ENCODE data around the gene DOCK11. TPM values are rescaled to one million over a fixed set of nuclear protein-coding genes. Genes with fewer than 3 reads are reported as not detected.

Gene DOCK11
- total RNA-seq, 1 donor from 2014 or later = 22.1 TPM

DNA sequence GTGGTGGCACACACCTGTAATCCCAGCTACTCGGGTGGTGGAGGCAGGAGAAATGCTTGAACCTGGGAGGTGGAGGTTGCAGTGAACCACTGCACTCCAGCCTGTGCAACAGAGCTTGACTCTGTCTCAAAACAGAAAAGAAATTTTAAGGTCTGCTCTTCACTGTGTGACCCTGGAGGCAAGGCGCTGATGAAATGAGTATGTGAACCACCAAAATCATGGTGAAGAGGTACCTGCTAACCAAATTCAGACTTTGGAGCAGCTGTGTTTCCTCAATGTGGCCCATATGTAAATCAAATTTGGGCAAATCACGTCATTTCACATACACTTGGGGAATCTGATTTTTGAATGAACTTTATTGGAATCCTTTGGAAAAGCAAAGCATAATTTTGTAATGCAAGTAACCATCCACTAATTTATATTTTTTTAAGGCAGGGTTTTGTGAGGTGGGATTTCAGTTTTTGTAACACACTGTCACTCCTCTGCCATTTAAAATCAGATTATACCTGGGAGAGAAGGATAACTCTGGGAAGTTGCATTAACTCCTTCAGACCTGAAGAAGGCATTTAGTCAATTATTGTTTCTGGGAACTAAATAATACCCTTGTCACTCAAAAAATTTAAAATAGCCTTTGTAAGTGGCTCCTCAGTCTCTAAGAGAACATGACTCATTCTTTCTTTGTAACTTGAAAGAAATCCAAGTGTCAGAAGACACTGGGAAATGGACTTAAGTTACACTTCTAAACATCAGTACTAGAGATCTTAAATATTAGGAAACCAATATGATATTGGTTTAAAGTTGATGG is 24.0 kb downstream of the DOCK11 start:
- TF ChIP-seq, protein P1, sequence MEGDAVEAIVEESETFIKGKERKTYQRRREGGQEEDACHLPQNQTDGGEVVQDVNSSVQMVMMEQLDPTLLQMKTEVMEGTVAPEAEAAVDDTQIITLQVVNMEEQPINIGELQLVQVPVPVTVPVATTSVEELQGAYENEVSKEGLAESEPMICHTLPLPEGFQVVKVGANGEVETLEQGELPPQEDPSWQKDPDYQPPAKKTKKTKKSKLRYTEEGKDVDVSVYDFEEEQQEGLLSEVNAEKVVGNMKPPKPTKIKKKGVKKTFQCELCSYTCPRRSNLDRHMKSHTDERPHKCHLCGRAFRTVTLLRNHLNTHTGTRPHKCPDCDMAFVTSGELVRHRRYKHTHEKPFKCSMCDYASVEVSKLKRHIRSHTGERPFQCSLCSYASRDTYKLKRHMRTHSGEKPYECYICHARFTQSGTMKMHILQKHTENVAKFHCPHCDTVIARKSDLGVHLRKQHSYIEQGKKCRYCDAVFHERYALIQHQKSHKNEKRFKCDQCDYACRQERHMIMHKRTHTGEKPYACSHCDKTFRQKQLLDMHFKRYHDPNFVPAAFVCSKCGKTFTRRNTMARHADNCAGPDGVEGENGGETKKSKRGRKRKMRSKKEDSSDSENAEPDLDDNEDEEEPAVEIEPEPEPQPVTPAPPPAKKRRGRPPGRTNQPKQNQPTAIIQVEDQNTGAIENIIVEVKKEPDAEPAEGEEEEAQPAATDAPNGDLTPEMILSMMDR (IDR thresholded peaks at IDR 0.05) = no peak
- Mint-ChIP-seq H3K27ac (ENCODE audit: unreplicated experiment) (peak overlapping the region; percentile 89), H3K9me3 (ENCODE audit: low read depth) (peaks cover 8% of the 10 kb centered on the region), H3K4me1 (ENCODE audit: low read depth) (peaks cover 35% of the 10 kb centered on the region), H3K4me3 (ENCODE audit: unreplicated experiment) (no peak overlapping the region), H3K27me3 (ENCODE audit: low read depth) (no peaks in the 10 kb centered on the region), H3K36me3 (ENCODE audit: low read depth) (no peaks in the 10 kb centered on the region)
- no peak for DNase-seq (ENCODE audit: low spot score)

DNA sequence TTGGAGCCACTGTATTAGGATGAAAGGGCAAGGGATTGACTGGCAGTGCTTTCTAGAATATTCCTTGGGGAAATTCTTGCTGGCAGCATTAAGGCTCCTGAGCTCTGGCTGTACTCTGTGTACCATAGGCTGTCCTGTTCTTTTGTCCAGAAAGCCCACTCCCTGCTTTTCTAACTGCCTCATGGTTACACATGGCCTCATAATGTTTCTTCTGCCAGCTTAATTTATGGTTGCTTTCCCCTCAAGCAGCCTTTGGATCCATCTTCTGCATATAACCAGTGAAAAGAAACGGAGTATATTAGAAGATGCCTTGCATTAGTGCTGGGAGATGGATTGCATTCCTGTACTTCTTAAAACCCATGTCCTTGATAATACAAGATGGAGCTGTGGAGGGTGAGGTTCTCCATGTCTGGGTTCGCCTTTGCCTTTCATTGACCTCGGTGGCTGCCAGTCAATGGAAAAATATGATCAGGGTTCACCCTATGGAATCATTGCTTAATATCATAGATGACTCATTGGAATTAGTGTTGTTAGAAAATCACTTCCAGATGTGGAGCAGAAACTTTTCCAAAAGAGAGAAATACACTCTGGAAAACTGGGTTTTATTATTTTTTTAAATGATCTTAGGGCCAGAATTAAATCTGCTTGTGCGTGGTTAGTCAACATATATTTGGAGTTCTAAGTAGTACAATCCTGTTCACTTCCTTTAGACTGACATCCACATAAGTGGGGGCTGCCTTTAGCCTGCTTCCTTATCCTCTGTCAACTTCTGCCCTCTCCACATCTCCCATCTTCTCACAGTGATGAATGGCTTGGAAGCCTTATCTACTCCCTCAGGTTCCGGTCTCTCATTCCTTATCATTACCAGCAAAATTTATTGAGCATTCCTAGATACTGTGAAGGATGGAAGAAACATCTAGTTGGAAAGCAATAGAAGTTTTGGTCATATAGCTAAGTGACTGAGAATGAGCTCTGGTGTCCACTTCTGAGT is 24.9 kb downstream of the DOCK11 start:
- peaks cover 3% of the 10 kb centered on the region for H3K9me3 Mint-ChIP-seq (ENCODE audit: low read depth)

DNA sequence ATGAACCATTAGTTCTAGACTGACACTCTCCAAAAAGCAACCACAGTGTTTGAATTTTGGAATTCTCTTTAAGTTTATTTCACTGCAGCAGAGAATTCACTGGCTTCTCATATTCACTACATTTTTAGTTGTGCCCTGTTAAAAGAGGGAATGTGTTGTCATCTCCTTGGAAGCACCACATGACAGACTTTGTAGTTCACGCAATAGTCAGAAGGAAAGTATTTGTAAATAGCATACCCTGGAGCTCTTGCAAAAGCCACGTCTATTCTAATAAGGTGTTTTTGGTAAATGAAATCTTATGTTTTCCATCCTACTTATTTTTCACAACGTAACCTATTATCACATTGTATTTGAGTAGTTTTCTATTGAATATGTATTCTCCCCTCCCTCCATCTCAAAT is 25.8 kb downstream of the DOCK11 start:
- Mint-ChIP-seq H3K27me3 (ENCODE audit: low read depth) (no peaks in the 10 kb centered on the region), H3K4me3 (ENCODE audit: unreplicated experiment) (no peak overlapping the region), H3K36me3 (ENCODE audit: low read depth) (no peaks in the 10 kb centered on the region), H3K9me3 (ENCODE audit: low read depth) (peaks cover 3% of the 10 kb centered on the region), H3K27ac (ENCODE audit: unreplicated experiment) (peak overlapping the region; percentile 89), H3K4me1 (ENCODE audit: low read depth) (peaks cover 42% of the 10 kb centered on the region)
- DNase-seq (ENCODE audit: low spot score) = no peak
- TF ChIP-seq, protein P1 (IDR thresholded peaks at IDR 0.05) = no peak

More for the DNA sequence above, 24.9 kb downstream of the DOCK11 start:
- no peaks in the 10 kb centered on the region for H3K27me3 Mint-ChIP-seq (ENCODE audit: low read depth)
- H3K4me3 Mint-ChIP-seq (ENCODE audit: unreplicated experiment) = no peak overlapping the region
- H3K27ac Mint-ChIP-seq (ENCODE audit: unreplicated experiment) = peak overlapping the region; percentile 89
- H3K36me3 Mint-ChIP-seq (ENCODE audit: low read depth) = no peaks in the 10 kb centered on the region
- no peak for DNase-seq (ENCODE audit: low spot score)
- peaks cover 35% of the 10 kb centered on the region for H3K4me1 Mint-ChIP-seq (ENCODE audit: low read depth)
- TF ChIP-seq, protein P1 (IDR thresholded peaks at IDR 0.05) = no peak

DNA sequence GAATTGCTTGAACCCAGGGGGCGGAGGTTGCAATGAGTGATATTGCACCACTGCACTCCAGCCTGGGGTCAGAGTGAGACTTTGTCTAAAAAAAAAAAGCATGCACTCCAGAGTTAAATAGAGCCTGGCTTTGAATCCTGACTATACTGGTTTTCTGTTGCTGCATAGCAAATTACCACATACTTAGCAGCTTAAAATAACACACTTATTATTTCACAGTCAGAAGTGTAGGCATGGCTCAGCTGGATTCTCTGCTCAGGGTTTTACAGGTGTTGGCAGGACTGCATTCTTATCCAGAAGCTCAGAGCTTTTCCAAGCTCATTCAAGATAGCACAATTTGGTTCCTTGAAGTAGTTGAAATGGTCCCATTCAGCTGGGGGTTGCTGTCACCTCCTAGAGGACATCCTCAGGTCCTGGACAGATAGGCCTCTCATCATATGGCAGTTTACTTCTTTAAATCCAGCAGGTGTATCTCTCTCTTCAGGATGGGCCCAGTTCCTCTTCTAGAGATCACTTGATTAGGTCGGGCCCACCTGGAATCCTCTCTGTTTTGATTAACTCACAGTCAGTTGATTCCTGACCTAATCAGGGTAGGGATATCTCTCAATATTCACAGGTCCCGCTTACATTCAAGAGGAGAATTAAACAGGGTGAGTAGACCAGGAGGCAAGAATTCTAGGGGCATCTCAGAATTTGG is 26.8 kb downstream of the DOCK11 start:
- TF ChIP-seq, protein P1 (IDR thresholded peaks at IDR 0.05) = no peak
- H3K27ac Mint-ChIP-seq (ENCODE audit: unreplicated experiment) = no peak overlapping the region
- no peaks in the 10 kb centered on the region for H3K27me3 Mint-ChIP-seq (ENCODE audit: low read depth)
- H3K4me3 Mint-ChIP-seq (ENCODE audit: unreplicated experiment) = no peak overlapping the region
- H3K36me3 Mint-ChIP-seq (ENCODE audit: low read depth) = no peaks in the 10 kb centered on the region
- DNase-seq (ENCODE audit: low spot score) = no peak
- peaks cover 43% of the 10 kb centered on the region for H3K4me1 Mint-ChIP-seq (ENCODE audit: low read depth)
- H3K9me3 Mint-ChIP-seq (ENCODE audit: low read depth) = peaks cover 3% of the 10 kb centered on the region
